Measurements from ENCODE around the gene BCR. TPM values are rescaled to one million over a fixed set of nuclear protein-coding genes. Genes with fewer than 3 reads are reported as not detected.

BCR gene
- total RNA-seq, 1 experiment from 2014 or later, result 129 TPM

GRCh38 chr22:23361676-23362075 is 181.4 kb downstream of the BCR start (continued):
- TF ChIP-seq AFF4 (CRISPR knock-in tag; IDR thresholded peaks at IDR 0.05; ENCODE audit: borderline replicate concordance) (no peak), USF2 (CRISPR knock-in tag; IDR thresholded peaks at IDR 0.05) (no peak), ELF4 (CRISPR knock-in tag; IDR thresholded peaks at IDR 0.05; ENCODE audit: low read depth) (no peak), SMAD4 (CRISPR knock-in tag; IDR thresholded peaks at IDR 0.05) (no peak), ARID4B (CRISPR knock-in tag; IDR thresholded peaks at IDR 0.05; ENCODE audit: borderline replicate concordance) (no peak), RORB (CRISPR knock-in tag; IDR thresholded peaks at IDR 0.05) (no peak), ZNF396 (CRISPR knock-in tag; IDR thresholded peaks at IDR 0.05; ENCODE audit: borderline replicate concordance) (no peak), USF1 (CRISPR knock-in tag; IDR thresholded peaks at IDR 0.05) (no peak), MAX (CRISPR knock-in tag; IDR thresholded peaks at IDR 0.05) (no peak)

GRCh38 chr22:23363683-23364082 is 183.4 kb downstream of the BCR start:
- CTCF ChIA-PET, result interaction anchor here (0.9 to 2.5 kb wide), 2 partner anchors 14 to 22 kb away, joined by 3 to 9 read pairs; no protein-coding TSS in a partner anchor
- TF ChIP-seq ZNF416 (CRISPR knock-in tag; IDR thresholded peaks at IDR 0.05) (no peak), ZNF121 (CRISPR knock-in tag; IDR thresholded peaks at IDR 0.05) (no peak), CTCF (IDR thresholded peaks at IDR 0.05) (no peak), ATF6 (CRISPR knock-in tag; IDR thresholded peaks at IDR 0.05) (no peak), ZBTB21 (CRISPR knock-in tag; IDR thresholded peaks at IDR 0.05; ENCODE audit: borderline replicate concordance) (no peak), OVOL2 (CRISPR knock-in tag; IDR thresholded peaks at IDR 0.05; ENCODE audit: borderline replicate concordance) (no peak), ZNF512 (CRISPR knock-in tag; IDR thresholded peaks at IDR 0.05; ENCODE audit: borderline replicate concordance) (no peak), TP53 (CRISPR knock-in tag; IDR thresholded peaks at IDR 0.05) (no peak), SMAD4 (CRISPR knock-in tag; IDR thresholded peaks at IDR 0.05) (no peak)
- H3K36me3 Mint-ChIP-seq, result no peaks in the 10 kb centered on the region; the same call in 1 of the 2 replicates
- no peak overlapping the region for H3K27ac Mint-ChIP-seq
- peaks cover 22% of the 10 kb centered on the region for H3K4me1 Mint-ChIP-seq
- ATAC-seq, result no peak
- peaks cover 9% of the 10 kb centered on the region; the same call in 1 of the 2 replicates for H3K9me3 Mint-ChIP-seq
- peaks cover 99% of the 10 kb centered on the region for H3K27me3 Mint-ChIP-seq (ENCODE audit: low read depth)
- POLR2A ChIA-PET, result no interaction called here
- no peak overlapping the region for H3K4me3 Mint-ChIP-seq
- no peak for DNase-seq (ENCODE audit: low spot score)

Measured in WTC11 (cell line).